Epithelial cell of prostate (primary cell): ENCODE results near the gene TMEM132A.
A peak's percentile ranks its signal among the peaks of the same experiment; 100 is the strongest.

Source experiments
- DNase-seq: peaks from one replicate; pipeline ENCODE4 v3.0.0-alpha.2; 2011; ENCODE audit warnings: low read depth, low spot score
- H3K27ac ChIP-seq: fragments of 450-650 bp; 2 replicates; pipeline ENCODE4 v1.5.1; 2017; ENCODE audit warnings: mild to moderate bottlenecking

The TMEM132A gene

GRCh38 chr11:60978546-60979380 is 54.5 kb downstream of the TMEM132A start:
- DNase-seq: peak; percentile 90
- no peak overlapping the region for H3K27ac ChIP-seq

GRCh38 chr11:60981515-60981914 is 57.3 kb downstream of the TMEM132A start:
- no peak overlapping the region for H3K27ac ChIP-seq
- no peak for DNase-seq

DNA sequence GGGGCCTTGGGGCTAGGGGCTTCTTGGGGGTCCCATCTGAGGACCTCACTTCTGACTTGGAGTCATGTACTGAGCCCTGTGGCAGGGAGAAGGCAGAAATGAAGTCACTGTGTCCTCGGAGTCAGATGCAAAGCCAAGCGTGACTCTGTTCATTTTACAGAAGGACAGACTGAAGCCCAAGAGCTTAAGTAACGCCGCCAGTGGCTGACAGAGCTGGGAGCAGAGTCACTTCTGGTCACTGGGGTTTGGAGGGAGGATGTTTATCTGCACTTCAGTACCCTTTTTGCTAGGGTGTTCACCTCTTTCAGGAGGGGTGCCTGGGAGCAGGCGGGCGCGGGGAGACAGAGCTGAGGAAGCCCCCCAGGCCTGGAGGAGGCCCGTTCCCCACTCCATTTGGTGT is 57.9 kb downstream of the TMEM132A start:
- DNase-seq: no peak

DNA sequence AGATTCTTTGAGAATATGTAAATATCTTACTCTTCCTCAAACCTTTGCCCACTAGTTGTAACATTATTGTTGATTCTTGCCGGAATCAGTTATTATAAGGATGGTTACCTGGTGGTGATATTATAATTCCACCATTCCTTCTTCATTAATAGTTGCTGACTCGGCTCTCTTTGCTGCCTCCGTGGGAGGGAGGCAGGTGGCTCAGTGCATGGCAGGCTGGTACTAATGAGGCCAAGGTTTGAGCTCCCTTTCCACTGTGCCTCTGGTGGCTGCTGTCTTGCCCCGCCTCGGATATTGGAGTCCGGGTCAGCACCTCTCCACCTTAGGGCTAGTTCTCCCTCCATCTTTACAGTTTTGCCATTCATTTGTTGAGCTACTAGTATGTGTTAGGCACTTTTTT is 59.9 kb downstream of the TMEM132A start:
- no peak overlapping the region for H3K27ac ChIP-seq

More for the DNA sequence above, 57.9 kb downstream of the TMEM132A start:
- H3K27ac ChIP-seq: no peak overlapping the region

DNA sequence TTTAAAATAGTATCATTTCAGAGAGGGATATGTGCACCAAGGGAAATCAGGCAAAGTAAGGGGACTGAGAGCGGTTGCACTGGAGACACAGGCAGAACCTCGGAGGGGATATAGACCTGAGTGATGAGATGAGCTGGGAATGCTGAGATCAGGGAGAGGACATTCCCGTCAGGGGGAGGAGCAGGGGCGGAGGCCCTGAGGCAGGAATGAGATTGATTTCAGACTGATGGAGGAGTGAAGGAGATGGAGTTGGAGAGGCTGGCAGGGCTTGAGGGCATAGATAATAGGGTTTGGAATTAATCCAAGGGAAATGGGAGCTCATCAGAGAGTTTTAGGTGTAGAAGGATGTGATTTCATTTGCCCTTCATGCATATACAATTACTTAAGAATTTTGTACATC is 60.4 kb downstream of the TMEM132A start:
- H3K27ac ChIP-seq: no peak overlapping the region
- no peak for DNase-seq

More for the DNA sequence above, 59.9 kb downstream of the TMEM132A start:
- no peak for DNase-seq

DNA sequence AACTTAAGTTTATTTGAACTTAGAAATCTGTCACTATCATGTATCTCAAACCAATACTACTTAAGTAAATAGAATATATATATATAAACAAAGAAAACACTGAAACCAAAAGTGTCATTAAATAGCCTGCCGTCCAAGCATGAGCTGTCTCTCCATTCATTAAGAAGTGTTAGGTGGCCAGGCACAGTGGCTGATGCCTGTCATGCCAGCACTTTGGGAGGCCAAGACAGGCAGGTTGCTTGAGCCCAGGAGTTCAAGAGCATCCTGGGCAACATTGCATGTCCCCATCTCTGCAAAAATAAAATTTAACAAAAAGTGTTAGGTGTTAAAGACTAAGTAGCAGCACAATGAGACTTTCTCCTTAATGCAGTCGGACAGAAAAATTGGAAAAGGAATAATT is 61.2 kb downstream of the TMEM132A start:
- no peak for DNase-seq

GRCh38 chr11:60985991-60986915 is 62.0 kb downstream of the TMEM132A start:
- peak; percentile 94 for DNase-seq
- peak overlapping the region; percentile 43 for H3K27ac ChIP-seq

More for the DNA sequence above, 61.2 kb downstream of the TMEM132A start:
- peak overlapping the region; percentile 43 for H3K27ac ChIP-seq
